Measurements from ENCODE around the gene SMPDL3B. TPM values are rescaled to one million over a fixed set of nuclear protein-coding genes. Genes with fewer than 3 reads are reported as not detected.

Gene SMPDL3B, protein sequence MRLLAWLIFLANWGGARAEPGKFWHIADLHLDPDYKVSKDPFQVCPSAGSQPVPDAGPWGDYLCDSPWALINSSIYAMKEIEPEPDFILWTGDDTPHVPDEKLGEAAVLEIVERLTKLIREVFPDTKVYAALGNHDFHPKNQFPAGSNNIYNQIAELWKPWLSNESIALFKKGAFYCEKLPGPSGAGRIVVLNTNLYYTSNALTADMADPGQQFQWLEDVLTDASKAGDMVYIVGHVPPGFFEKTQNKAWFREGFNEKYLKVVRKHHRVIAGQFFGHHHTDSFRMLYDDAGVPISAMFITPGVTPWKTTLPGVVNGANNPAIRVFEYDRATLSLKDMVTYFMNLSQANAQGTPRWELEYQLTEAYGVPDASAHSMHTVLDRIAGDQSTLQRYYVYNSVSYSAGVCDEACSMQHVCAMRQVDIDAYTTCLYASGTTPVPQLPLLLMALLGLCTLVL
- polyA plus RNA-seq (ENCODE audit: insufficient read length in 10 of 10): under 1 TPM in 5 of 10 donors, not detected in 5; 0.15 to 0.48 (median 0.31) TPM
- long read RNA-seq, donor 1: 0 reads
- long read RNA-seq, donor 2: 0 reads
- long read RNA-seq, donor 3: 0 reads
- long read RNA-seq, donor 4: 0 reads
- long read RNA-seq, donor 5: 0 reads
- long read RNA-seq, donor 6: 0 reads
- long read RNA-seq, donor 7: 0 reads
- long read RNA-seq, donor 8: 0 reads
- long read RNA-seq, donor 9: 0 reads

DNA sequence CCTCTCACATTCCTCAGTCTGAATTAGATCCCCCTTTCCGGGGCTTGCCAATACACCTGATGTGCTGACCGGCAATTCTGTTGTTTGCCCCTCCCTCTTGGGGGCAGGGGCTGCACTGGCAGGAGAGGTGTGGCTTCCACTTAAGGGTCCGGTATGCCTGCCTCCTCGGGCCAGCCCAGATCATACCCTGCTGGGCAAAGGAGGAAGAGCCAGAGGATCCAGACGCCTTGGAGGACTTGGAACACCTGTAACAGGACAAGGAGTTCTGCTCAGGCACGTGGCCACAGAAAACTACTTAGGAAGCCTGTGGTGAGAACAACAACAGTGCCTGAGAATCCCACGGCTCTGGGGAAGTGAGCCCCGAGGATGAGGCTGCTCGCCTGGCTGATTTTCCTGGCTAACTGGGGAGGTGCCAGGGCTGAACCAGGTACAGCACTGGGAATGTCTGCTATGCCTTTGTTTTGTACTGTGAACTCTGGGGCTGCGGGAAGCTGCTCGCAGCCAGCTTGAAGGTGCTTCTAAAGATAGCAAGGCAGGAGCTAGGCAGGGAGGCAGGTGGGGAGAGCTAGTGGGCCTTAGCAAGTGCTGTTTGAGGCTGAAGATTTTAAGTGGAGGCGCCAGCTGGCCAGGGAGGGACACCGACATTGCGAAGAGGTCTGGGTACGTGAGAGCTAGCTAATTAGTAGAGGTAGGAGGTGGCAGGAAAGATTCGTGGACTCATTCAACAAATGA lies at the start of gene SMPDL3B:
SMPDL3B (plus strand) TSS at position 183 of the 732 bp plus-strand sequence; CDS start at position 367, 184 bp downstream.
- no peak for DNase-seq

DNA sequence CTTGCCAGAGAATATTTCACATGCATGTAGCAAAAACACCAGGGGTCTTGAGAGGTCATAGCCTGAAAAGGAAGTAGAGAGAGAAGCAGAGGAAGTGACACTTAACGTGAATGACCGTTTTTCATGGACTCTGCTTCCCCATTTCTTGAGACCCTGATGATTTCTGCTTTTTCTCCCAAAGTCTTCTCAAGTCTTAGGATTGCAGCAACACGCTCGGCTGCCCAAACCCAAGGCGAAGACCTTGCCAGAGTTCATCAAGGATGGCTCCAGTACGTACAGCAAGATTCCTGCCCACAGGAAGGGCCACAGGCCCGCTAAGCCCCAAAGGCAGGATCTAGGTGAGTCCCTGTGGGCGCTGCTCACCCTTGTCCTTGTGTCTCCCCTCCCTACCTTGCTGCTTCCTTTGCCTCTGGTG lies 49.7 kb upstream of the SMPDL3B start:
- DNase-seq: no peak

DNA sequence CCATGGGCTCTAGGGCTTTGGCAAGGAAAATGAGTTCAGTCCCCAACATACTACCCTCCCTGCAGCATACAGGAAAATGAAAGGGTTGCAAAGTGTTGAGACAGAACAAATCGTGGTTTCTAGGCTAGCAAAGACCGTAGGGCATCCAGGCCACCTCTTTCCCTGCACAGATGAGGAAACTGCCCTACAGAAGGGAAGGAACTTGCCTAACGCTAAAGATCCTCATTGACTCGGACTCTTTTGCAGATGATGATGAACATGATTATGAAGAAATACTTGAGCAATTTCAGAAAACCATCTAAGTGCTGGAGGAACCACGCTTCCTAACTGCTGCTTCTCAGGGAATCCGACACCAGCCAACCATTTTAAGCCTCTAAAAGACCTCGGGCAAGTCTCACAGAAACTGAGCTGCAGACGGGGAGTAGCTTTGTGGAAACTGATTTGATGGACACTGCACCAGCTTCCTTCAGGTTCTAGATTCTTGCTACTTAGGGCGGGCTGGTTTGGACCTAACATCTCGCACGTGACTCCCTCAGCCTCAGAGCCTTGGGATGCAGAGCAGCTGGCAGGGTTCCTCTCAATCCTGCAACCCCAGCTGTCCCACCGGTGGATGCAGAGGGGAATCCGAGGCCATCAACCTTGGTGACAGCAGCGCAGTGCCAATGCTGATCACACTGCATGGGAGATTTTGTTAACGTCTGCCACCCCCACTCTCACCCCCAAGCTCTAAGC lies 49.0 kb upstream of the SMPDL3B start:
- DNase-seq: no peak

DNA sequence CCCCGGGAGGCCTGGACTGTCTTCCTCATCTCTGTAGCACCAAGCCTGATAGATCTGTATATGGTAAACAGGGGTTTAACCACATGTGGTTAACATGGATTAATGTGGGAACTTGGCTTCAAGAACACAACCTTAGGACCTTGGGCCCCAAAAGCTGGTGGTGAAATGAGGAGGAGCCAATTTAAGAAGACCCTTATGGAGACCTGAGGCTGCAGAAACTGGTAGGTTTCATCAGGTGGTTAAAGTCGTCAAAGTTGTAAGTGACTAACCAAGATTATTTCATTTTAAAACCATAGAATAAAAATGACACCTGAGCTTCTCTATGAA lies 48.5 kb upstream of the SMPDL3B start:
- DNase-seq: no peak

DNA sequence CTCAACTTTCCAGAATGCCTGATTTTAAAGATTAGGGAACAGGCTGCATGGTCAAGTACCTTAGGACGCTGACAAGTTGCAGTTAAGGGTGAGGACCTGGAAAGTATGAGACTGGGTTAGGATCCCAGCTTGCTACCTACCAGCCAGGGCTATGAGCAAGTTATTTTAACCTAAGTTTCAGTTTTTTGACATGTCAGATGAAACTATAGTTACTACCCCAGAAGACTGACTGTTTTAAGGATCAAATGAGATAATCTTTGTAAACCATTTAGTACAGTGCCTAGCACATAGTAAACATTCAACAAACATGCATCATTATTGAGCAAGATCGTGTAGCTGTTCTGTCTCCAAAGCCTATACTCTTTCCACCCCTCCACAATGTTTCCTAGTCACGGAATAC lies 48.1 kb upstream of the SMPDL3B start:
- DNase-seq: no peak

DNA sequence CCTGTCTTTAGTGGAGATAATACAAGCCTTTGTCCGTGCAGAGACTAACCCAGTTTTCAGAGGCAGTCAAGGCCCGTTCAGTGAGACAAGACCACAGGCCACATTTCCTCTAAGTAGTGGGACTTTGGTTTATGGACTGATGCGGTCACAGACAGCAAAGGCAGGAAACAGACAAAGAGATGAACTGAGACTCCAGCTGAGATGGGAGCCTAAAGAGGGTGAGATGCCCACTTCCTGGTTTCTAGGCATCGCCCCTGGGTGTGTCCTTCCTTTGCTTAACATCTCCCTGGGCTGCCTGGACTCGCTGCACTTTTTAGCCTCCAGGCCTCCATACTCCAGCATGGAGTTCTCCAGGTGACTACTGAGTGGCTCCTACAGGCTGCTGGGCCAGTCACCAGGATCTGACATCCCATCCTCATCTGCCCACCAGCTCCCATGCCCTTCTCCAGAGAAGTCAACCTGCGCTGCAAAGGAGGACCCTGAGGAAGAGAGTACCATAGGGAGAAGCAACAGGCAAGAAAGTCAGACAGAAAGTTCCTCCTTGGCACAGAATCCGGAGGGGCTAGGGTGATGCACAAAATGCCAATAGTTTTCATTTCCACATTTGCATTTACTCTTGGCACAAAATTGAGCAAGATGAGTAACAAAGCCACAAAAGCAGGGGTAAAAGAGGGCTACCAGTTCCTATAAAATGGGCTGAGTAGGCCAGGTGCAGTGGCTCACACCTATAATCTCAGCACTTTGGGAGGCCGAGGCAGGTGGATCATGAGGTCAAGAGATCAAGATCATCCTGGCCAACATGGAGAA lies 47.4 kb upstream of the SMPDL3B start:
- no peak for DNase-seq

DNA sequence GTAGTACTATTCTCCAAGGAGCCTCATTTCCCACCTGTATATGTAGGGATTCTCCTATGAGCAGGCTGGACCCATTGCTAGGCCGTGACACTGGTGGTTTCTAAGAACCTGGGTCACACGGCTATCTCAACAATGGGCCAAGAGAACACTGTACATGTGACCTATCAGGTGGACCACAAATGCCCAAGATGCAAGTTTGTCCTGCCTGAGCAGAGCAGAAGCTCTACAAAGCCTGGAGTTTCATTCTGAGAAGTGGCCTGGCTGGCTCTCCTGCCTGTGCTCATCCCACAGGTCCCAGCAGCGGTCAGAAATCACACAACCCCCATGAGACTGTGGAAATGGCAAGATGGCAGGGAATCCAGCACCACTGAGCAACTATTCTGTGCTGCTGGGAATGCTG lies 45.3 kb upstream of the SMPDL3B start:
- DNase-seq: no peak

DNA sequence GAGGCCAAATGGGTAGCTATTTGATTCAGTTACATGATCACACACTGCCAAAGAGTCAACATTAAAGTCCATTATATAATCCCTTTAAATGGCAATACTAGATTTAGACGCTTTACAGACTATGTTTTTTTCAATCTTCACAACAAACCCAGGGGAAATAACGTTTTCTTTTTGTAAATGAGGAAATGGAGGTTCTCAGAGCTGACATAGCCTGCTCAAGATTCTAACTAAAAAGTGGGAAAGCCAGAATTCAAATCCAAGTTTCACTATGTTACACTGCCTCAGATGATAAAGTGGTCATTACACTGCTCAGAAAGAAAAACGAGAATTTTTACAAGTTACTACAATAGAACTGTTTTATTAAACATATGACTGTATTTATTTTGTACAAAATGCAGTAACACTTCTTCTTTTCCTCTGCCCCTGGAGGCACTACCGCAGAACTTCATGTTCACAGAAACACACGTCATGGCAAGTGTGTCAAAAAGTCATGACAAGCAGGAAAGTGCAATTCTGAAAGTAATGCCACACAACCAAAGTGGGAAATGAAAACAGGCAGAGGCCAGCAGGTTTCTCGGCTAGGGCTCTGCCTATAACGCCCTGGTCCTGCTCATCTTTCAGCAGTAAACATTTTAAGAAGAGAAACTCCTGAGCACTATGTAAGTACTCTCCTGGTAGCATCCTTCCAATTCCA lies 43.5 kb upstream of the SMPDL3B start:
- DNase-seq: no peak

DNA sequence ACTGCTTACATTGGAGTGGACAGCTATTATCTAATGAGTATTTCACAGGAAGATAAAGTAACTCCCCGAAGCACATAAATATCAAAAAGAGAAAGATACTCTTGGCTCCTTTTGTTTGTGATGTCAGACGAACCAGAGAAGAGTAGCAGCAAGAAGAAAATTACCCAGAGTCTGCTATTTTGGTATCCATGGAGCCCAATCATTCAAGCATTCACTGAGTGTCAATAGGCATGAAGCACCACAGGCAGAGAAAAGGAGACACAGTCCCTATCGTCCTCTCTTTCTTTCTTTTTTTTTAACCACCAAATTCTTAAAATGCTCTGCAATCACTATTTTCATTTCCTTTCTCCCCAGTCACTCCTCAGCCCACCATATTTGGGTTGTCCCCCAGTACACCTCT lies 40.3 kb upstream of the SMPDL3B start:
- no peak for DNase-seq

DNA sequence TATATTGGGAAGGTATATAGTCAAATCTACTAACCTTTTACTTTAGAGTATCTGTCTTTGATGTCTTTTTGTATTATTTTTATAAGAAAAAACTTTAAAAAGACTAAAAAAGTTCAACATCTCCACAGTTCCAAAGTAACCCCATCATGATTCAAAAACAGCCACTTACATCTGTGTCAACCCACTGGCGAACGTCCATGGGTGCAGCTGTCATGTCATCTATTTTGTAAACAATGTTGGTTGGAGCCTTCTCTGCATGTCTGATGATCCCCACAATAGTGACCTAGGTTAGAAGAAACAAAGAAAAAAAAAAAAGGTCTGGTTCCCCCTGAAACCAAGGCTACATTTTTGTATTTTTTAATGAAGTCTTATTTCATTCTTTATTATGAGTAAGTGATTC lies 28.0 kb upstream of the SMPDL3B start:
- DNase-seq: peak in 1 of 3 donors; percentile 29

DNA sequence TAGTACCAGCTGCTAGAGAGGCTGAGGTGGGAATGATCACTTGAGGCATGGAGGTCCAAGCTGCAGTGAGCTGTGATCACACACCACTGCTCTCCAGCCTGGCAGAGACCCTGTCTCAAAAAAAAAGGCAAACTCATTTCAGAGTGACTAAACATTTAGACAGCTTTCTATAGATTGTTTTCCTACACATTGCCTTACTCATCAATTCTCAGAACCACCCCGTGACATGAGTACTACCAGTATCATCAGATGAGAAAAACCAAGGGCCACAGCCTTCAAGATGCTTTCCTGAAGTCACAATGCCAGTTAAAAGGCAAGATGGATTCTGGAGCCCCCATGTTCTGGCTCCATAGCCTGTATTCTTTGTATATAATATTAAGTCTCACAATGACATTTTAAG lies 22.4 kb upstream of the SMPDL3B start:
- DNase-seq: no peak

DNA sequence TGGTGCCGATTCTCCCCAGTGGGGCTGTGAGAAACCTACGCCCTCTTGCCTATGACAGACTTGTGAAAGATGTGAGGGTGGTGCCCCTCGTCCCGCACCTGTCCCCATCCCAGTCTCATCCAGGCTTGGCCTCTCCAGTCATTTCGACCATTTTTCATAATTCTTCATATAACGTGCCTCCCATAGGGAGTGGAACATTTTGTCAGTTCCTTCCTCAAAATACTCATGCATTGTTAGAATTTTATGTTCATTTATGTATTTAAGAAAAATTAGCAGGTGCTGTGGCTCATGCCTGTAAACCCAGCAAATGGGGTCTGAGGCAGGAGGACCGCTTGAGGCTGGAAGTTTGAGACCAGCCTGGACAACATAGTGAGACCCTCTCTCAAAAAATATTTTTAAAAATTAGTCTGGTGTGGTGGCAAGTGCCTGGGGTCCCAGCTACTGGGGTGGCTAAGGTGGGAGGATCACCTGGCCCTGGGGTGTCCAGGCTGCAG lies 19.7 kb upstream of the SMPDL3B start:
- no peak for DNase-seq

DNA sequence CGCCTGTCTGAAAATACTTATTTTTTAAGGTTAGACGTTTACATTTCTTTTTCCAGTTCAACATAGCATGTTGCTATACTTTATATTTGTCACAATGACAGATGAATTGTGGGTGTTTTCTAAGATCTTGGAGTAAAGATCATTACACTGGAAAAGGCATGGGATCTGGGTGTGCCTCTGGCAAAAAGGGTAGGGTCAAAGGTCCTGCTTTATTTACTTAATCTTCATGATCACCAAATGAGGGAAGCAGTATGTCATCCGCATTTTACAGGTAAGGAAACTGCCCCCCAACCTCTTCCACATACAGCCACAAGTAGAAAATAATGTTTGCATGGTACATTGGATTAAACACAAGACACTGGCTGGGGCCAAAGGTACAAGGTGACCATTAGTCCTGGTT lies 12.5 kb upstream of the SMPDL3B start:
- no peak for DNase-seq

DNA sequence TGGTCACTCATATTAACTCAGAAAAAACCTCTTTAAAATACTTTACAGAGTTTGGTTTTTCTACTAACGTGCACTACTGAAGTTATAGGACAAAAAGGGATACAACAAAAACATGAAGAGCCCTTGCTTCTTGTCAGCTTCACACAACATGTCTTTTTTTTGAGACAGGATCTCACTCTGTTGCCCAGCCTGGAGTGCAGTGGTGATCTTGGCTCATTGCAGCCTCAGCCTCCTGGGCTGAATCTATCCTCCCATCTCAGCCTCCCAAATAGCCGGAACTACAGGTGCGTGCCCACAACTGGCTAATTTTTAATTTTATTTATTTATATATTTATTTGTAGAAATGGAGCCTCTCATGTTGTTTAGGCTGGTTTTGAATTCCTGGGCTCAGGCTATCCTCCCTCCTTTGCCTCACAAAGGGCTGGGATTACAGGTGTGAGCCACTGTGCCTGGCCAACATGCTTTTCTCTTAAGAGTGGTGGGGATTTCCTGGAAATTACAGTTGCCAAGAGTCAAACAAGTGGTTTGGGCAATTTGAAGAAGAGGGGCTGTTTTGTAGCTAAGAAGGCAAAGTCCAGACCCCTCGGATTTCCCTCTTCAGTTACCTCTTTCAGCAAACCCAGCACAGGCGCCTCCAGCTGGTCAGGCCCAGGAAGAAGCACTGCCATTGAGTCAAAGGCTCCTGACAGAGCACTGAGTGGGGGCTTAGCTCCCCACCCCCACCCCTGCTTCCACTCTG lies 6.4 kb upstream of the SMPDL3B start:
- no peak for DNase-seq

DNA sequence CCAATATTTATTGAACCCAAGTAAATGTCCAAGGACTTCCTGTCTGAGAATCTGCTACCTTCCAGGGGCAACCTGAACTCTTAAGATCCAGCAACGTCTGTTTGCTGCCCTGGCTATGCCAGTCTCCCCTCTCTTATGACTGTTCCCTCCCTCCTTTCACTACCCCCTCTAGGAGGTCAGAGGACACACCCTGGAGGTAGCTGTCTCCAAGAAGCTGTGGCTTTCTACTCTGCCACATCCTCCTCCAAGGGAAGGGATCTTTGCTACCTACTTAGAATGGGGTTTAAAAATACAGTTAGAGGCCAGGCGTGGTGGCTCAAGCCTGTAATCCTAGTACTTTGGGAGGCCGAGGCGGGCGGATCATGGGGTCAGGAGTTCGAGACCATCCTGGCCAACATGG lies 3.6 kb upstream of the SMPDL3B start:
- no peak for DNase-seq

DNA sequence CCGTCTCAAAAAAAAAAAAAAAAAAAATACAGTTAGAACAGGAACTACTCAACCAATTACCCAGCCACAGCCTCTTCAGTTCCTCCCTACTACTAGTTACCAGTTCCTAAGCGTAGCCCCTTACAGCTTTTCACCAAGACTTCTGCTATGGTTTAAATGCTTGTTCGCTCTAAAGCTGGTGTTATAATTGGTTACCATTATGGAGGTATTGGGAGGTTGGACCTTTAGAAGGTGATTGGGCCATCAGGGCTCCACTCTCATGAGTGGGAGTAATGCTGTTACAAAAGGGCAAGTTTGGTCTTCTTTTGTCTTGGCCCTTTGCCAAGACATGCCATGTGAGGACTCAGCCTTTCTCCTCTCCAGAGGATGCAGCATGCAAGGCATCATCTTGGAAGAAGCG lies 3.0 kb upstream of the SMPDL3B start:
- DNase-seq: no peak

DNA sequence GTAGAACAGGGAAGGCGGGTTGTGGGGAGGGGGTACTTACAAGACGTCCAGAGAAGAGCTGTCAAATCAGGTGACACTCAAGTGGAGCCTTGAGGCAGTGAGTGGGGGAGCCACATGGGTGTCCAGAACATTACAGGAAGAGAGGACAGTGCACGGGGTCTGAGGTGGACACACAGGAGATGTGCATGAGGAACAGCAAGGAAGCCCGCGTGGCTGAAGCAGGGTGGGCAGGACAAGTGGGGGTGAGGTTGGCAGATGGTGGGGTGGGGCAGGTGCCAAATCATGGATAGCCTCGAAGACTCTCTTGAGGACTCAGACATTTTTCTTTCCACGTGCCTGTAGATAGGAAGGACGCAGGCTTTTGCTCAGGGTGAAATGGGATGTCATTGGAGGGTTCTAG lies 921 bp downstream of the SMPDL3B start:
- DNase-seq: no peak

DNA sequence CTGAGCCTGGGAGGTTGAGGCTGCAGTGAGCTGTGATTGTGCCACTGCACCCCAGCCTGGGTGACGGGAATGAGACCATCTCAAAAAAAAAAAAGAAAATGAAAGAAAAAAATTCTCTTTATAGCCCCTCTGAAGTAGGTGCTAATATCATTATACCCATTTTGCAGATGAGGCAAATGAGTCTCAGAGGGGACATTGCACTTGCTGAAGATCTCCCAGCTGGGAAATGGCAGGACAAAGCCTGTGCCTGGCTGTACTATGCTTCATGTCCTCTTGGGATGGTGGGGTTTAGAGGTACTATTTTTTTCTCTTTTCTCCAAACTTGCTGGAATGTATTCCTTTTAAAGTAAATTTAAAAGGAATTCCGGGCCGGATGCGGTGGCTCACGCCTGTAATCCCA lies 1.6 kb downstream of the SMPDL3B start:
- no peak for DNase-seq

DNA sequence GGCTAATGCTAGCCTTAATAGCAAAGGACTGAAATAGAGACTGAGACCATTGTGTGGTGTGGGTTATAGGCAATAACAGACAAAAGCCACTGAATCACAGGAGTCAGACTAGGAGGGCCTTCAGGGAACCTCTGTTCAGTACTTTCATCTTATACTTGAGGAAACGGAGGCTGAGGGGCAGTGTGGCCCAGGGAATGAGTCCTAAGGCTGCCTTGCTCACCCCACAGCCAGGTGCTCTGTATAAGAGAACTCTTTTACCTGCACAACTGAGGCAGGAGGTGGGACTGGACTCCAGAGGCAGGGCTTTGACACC lies 2.7 kb downstream of the SMPDL3B start:
- no peak for DNase-seq

DNA sequence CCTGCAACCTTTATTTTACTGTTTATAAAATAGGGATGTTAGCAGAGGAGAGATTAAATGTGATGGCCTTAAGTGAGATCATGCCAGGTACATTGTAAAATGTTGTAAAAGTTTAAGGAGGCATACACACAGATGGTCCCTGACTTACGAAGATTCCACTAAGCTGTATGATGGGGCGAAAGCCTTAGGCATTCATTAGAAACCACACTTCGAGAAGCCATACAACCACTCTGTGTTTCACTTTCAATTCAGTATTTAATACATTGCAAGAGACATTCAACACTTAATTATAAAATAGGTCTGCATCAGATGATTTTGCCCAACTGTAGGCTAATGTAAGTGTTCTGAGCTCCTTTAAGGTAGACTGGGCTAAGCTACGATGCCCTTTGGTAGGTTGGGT lies 3.7 kb downstream of the SMPDL3B start:
- DNase-seq: no peak
